Vagina (tissue), 2 donors: ENCODE measurements around the gene DDX10.
"Not testable (repeated sequence)": the region's sequence is repeated elsewhere in the genome, so short reads cannot be mapped to it uniquely, and the experiment has no call there.

Experiments
- CTCF ChIP-seq, 3 experiments: fragments of 450-650 bp in 2 of 3; fragments of 200-600 bp in 1 of 3; sonication (generic) in 1 of 3; IDR thresholded peaks; one replicate each; pipeline ENCODE4 v1.5.1; 2017 to 2019; ENCODE audit warnings: antibody characterized with exemption in 3 of 3, mild to moderate bottlenecking in 2 of 3, moderate library complexity in 2 of 3
- POLR2A ChIP-seq, 2 donors: fragments of 450-650 bp; IDR thresholded peaks; one replicate each; pipeline ENCODE4 v1.6.1; 2017; ENCODE audit warnings: antibody characterized with exemption in 2 of 2, mild to moderate bottlenecking in 2 of 2, moderate library complexity in 2 of 2
- POLR2AphosphoS5 ChIP-seq, 2 donors: sonication (generic); formaldehyde crosslinking; IDR thresholded peaks; one replicate each; pipeline ENCODE4 v1.9.0; 2017; ENCODE audit warnings: antibody characterized with exemption in 2 of 2, mild to moderate bottlenecking in 2 of 2, low read depth in 1 of 2; ENCODE audit not compliant: insufficient read depth in 1 of 2

- TF ChIP-seq CTCF (IDR thresholded peaks at IDR 0.05); POLR2A (IDR thresholded peaks at IDR 0.05); POLR2AphosphoS5 (IDR thresholded peaks at IDR 0.05; ENCODE audit: insufficient read depth in 1 of 2, low read depth in 1 of 2): not testable (repeated sequence)
Measured at GRCh38 chr11:108641752-108642151, 23.1 kb upstream of the DDX10 start.
